ENCODE measurements around the gene UNC13D.

UNC13D gene

GRCh38 chr17:75785016-75785890 lies 59.0 kb downstream of the UNC13D start:
- TF ChIP-seq EP300 (IDR thresholded peaks at IDR 0.05; ENCODE audit: borderline replicate concordance) (peak; percentile 87), ZBTB7A (IDR thresholded peaks at IDR 0.05; ENCODE audit: low read depth) (no peak), FOXM1 (IDR thresholded peaks at IDR 0.05; ENCODE audit: borderline replicate concordance, low read depth) (peak; percentile 64; the same call in 1 of the 2 replicates), CEBPB (IDR thresholded peaks at IDR 0.05) (no peak; the same call in 1 of the 2 replicates), YY1 (IDR thresholded peaks at IDR 0.05; ENCODE audit: low read depth) (no peak), TEAD4 (IDR thresholded peaks at IDR 0.05) (peak; percentile 54; the same call in 1 of the 2 replicates), MAX (IDR thresholded peaks at IDR 0.05) (peak; percentile 99), NFIC (IDR thresholded peaks at IDR 0.05) (peak; percentile 51), CREB1 (IDR thresholded peaks at IDR 0.05; ENCODE audit: low read depth) (peak; percentile 80; the same call in 1 of the 2 replicates), RAD21 (IDR thresholded peaks at IDR 0.05; ENCODE audit: low read depth) (0 out of 2 replicates have a peak, but pooled peaks have one; percentile 10), TCF12 (IDR thresholded peaks at IDR 0.05; ENCODE audit: low read depth) (peak; percentile 84), TAF1 (IDR thresholded peaks at IDR 0.05; ENCODE audit: low read depth) (peak; percentile 94), REST (IDR thresholded peaks at IDR 0.05; ENCODE audit: low read depth) (0 out of 2 replicates have a peak, but pooled peaks have one; percentile 26), USF1 (IDR thresholded peaks at IDR 0.05) (peak; percentile 83), EGR1 (IDR thresholded peaks at IDR 0.05) (0 out of 2 replicates have a peak, but pooled peaks have one; percentile 15)

GRCh38 chr17:75784473-75785015 lies 59.7 kb downstream of the UNC13D start, which contains the start of gene UNK:
Gene UNK, plus strand, starts transcription at chr17:75784806. Its CDS starts 75 bp downstream, at chr17:75784881.
- TF ChIP-seq ZBTB7A (IDR thresholded peaks at IDR 0.05; ENCODE audit: low read depth), result no peak
- peak; percentile 80 for TF ChIP-seq TEAD4 (IDR thresholded peaks at IDR 0.05)
- no peak for TF ChIP-seq FOXM1 (IDR thresholded peaks at IDR 0.05; ENCODE audit: borderline replicate concordance, low read depth)
- peak; percentile 69; the same call in 1 of the 2 replicates for TF ChIP-seq YY1 (IDR thresholded peaks at IDR 0.05; ENCODE audit: low read depth)
- peak; percentile 49; the same call in 1 of the 2 replicates for TF ChIP-seq USF1 (IDR thresholded peaks at IDR 0.05)
- no peak for TF ChIP-seq REST (IDR thresholded peaks at IDR 0.05; ENCODE audit: low read depth)
- TF ChIP-seq CREB1 (IDR thresholded peaks at IDR 0.05; ENCODE audit: low read depth), result peak; percentile 81
- no peak for TF ChIP-seq MAX (IDR thresholded peaks at IDR 0.05)

- TF ChIP-seq REST (IDR thresholded peaks at IDR 0.05; ENCODE audit: low read depth) (no peak), USF1 (IDR thresholded peaks at IDR 0.05) (no peak), TAF1 (IDR thresholded peaks at IDR 0.05; ENCODE audit: low read depth) (no peak), EP300 (IDR thresholded peaks at IDR 0.05; ENCODE audit: borderline replicate concordance) (no peak), FOXM1 (IDR thresholded peaks at IDR 0.05; ENCODE audit: borderline replicate concordance, low read depth) (no peak), EGR1 (IDR thresholded peaks at IDR 0.05) (no peak), CREB1 (IDR thresholded peaks at IDR 0.05; ENCODE audit: low read depth) (no peak), MAX (IDR thresholded peaks at IDR 0.05) (no peak), TCF12 (IDR thresholded peaks at IDR 0.05; ENCODE audit: low read depth) (no peak), RAD21 (IDR thresholded peaks at IDR 0.05; ENCODE audit: low read depth) (no peak)
These were observed 60.3 kb downstream of the UNC13D start for GRCh38 chr17:75783803-75784472.

Measured in Ishikawa (cell line).